RCC 7860 (cell line): ENCODE data around the gene KRTAP12-4.
"Not testable (repeated sequence)": the region's sequence is repeated elsewhere in the genome, so short reads cannot be mapped to it uniquely, and the experiment has no call there.

ENCODE experiments used
- DNase-seq: peaks from one replicate; pipeline ENCODE4 v3.0.0-alpha.2; 2015; ENCODE audit warnings: low spot score
- FAIRE-seq: peaks from 2 replicates; lab custom pipeline; 2012; peaks lifted over from hg19 to GRCh38; lab: Jason Lieb, UNC

The KRTAP12-4 gene

GRCh38 chr21:44657635-44658540 lies 3.4 kb upstream of the KRTAP12-4 start, which contains the start of gene KRTAP12-3:
Gene KRTAP12-3, plus strand, starts transcription at chr21:44657932. Its CDS starts 48 bp downstream, at chr21:44657980.
- DNase-seq, result no peak
- FAIRE-seq, result no peak

GRCh38 chr21:44656868-44657267 lies 2.4 kb upstream of the KRTAP12-4 start:
- DNase-seq, result no peak
- no peak for FAIRE-seq

- DNase-seq (no peak), FAIRE-seq (no peak)
Measured at GRCh38 chr21:44653656-44654575, 543 bp downstream of the KRTAP12-4 start.

- FAIRE-seq (no peak), DNase-seq (no peak)
Measured at GRCh38 chr21:44653123-44653522, 1.3 kb downstream of the KRTAP12-4 start.

- no peak for DNase-seq
- no peak for FAIRE-seq
Measured at GRCh38 chr21:44650973-44651675, 3.3 kb downstream of the KRTAP12-4 start.

- no peak for FAIRE-seq
- DNase-seq, result no peak
Measured at GRCh38 chr21:44650265-44650972, 4.0 kb downstream of the KRTAP12-4 start.

GRCh38 chr21:44649521-44650100 lies 4.8 kb downstream of the KRTAP12-4 start:
- FAIRE-seq (no peak), DNase-seq (no peak)

GRCh38 chr21:44648557-44649311 lies 5.7 kb downstream of the KRTAP12-4 start:
- FAIRE-seq, result no peak
- no peak for DNase-seq

- FAIRE-seq (no peak), DNase-seq (no peak)
Measured at GRCh38 chr21:44647222-44647552, 7.3 kb downstream of the KRTAP12-4 start.

- DNase-seq, FAIRE-seq: not testable (repeated sequence)
Measured at GRCh38 chr21:44646366-44647221, 7.9 kb downstream of the KRTAP12-4 start, which contains the start of gene KRTAP10-11. Gene KRTAP10-11, plus strand, starts transcription at chr21:44646414. Its CDS starts 45 bp downstream, at chr21:44646459.

- no peak for DNase-seq
- FAIRE-seq, result no peak
Measured at GRCh38 chr21:44644878-44645277, 9.6 kb downstream of the KRTAP12-4 start.

GRCh38 chr21:44643741-44644310 lies 10.6 kb downstream of the KRTAP12-4 start:
- DNase-seq, result no peak
- FAIRE-seq, result no peak

- FAIRE-seq, result no peak
- no peak for DNase-seq
Measured at GRCh38 chr21:44640761-44641160, 13.7 kb downstream of the KRTAP12-4 start.

- no peak for DNase-seq
- FAIRE-seq, result no peak
Measured at GRCh38 chr21:44639331-44639655, 15.2 kb downstream of the KRTAP12-4 start.

- not testable (repeated sequence) for FAIRE-seq, DNase-seq
Measured at GRCh38 chr21:44638506-44639330, 15.7 kb downstream of the KRTAP12-4 start.

- not testable (repeated sequence) for FAIRE-seq, DNase-seq
Measured at GRCh38 chr21:44637851-44638348, 16.6 kb downstream of the KRTAP12-4 start.
